Activated T-cell treated with anti-CD3 and anti-CD28 coated beads, Interleukin-2, amount 50 U/mL, for 72 hours (primary cell): ENCODE measurements around the gene SLC41A3. TPM values are rescaled to one million over a fixed set of nuclear protein-coding genes. Genes with fewer than 3 reads are reported as not detected.
A peak's percentile ranks its signal among the peaks of the same experiment; 100 is the strongest.

ENCODE experiments used
- ATAC-seq, 2 donors: fragments of 150-1000 bp; cut with Tn5 transposase; replicated peaks in 1 of 2; 2 replicates each; pipeline ENCODE4 v1.10.0; 2021; ENCODE audit warnings: moderate library complexity in 2 of 2, mild to moderate bottlenecking in 1 of 2
- DNase-seq, 2 donors: peaks; one replicate each; pipeline ENCODE4 v3.0.0; 2021 to 2022; ENCODE audit warnings: mixed read lengths in 1 of 2
- H3K27ac Mint-ChIP-seq: one replicate; pipeline ENCODE4 v1.8.0; 2022; ENCODE audit warnings: mild to moderate bottlenecking, moderate library complexity, mixed read lengths
- H3K27me3 Mint-ChIP-seq: one replicate; pipeline ENCODE4 v1.8.0; 2022; ENCODE audit warnings: low read depth, mixed read lengths
- H3K36me3 Mint-ChIP-seq, 2 donors: one replicate each; pipeline ENCODE4 v1.8.0; 2022; ENCODE audit warnings: mixed read lengths in 2 of 2, mild to moderate bottlenecking in 1 of 2; ENCODE audit not compliant: insufficient read depth in 2 of 2
- H3K4me1 Mint-ChIP-seq: one replicate; pipeline ENCODE4 v1.8.0; 2022; ENCODE audit warnings: low read depth, mixed read lengths
- H3K4me3 Mint-ChIP-seq, 2 donors: one replicate each; pipeline ENCODE4 v1.8.0; 2022; ENCODE audit warnings: mild to moderate bottlenecking in 2 of 2, mixed read lengths in 2 of 2, moderate library complexity in 2 of 2
- H3K9me3 Mint-ChIP-seq, 2 donors: one replicate each; pipeline ENCODE4 v1.8.0; 2022; ENCODE audit warnings: mixed read lengths in 2 of 2
- total RNA-seq, 2 donors: library from RNA; stranded (reverse); gene quantifications; one replicate each; pipeline ENCODE4 v1.2.3, GENCODE V29; 2022

SLC41A3 gene
- total RNA-seq = 10 to 100 TPM; 32.3 to 34.5 TPM

GRCh38 chr3:126083913-126084767 is at the start of gene SLC41A3:
TSS of gene SLC41A3 (minus strand) at chr3:126084124. CDS start at chr3:126068219, 15,905 bp downstream.
- Mint-ChIP-seq H3K27ac (peak within 1 kb of the TSS; percentile 99), H3K4me1 (peaks cover 24% of the 10 kb centered on the region), H3K9me3 (peaks cover 0 to 2% of the 10 kb centered on the region in 2 donors), H3K4me3 (peak within 1 kb of the TSS; percentile 97 to 98), H3K36me3 (peaks cover 3% of the 10 kb centered on the region in 2 donors), H3K27me3 (no peaks in the 10 kb centered on the region)
- DNase-seq = peak; percentile 92 to 93
- peak; percentile 95 to 96 for ATAC-seq

- H3K4me3 Mint-ChIP-seq = no peak overlapping the region
- no peaks in the 10 kb centered on the region for H3K27me3 Mint-ChIP-seq
- H3K9me3 Mint-ChIP-seq = no peaks in the 10 kb centered on the region
- H3K27ac Mint-ChIP-seq = no peak overlapping the region
- ATAC-seq (no peak), DNase-seq (no peak)
- no peaks in the 10 kb centered on the region for H3K36me3 Mint-ChIP-seq
- H3K4me1 Mint-ChIP-seq = no peaks in the 10 kb centered on the region
Observed at GRCh38 chr3:126133606-126134005, 49.7 kb upstream of the SLC41A3 start.

GRCh38 chr3:126132751-126133511 is 49.0 kb upstream of the SLC41A3 start:
- H3K36me3 Mint-ChIP-seq = no peaks in the 10 kb centered on the region
- no peak overlapping the region for H3K27ac Mint-ChIP-seq
- no peak overlapping the region for H3K4me3 Mint-ChIP-seq
- H3K27me3 Mint-ChIP-seq = no peaks in the 10 kb centered on the region
- no peaks in the 10 kb centered on the region for H3K9me3 Mint-ChIP-seq
- ATAC-seq (no peak), DNase-seq (no peak)
- no peaks in the 10 kb centered on the region for H3K4me1 Mint-ChIP-seq

GRCh38 chr3:126131881-126132750 is 48.2 kb upstream of the SLC41A3 start:
- DNase-seq = no peak
- H3K4me3 Mint-ChIP-seq = no peak overlapping the region
- no peaks in the 10 kb centered on the region for H3K27me3 Mint-ChIP-seq
- H3K4me1 Mint-ChIP-seq = no peaks in the 10 kb centered on the region
- no peaks in the 10 kb centered on the region for H3K36me3 Mint-ChIP-seq
- H3K27ac Mint-ChIP-seq = no peak overlapping the region
- ATAC-seq = no peak
- no peaks in the 10 kb centered on the region for H3K9me3 Mint-ChIP-seq

- H3K4me1 Mint-ChIP-seq = no peaks in the 10 kb centered on the region
- no peaks in the 10 kb centered on the region for H3K27me3 Mint-ChIP-seq
- no peak overlapping the region for H3K4me3 Mint-ChIP-seq
- H3K36me3 Mint-ChIP-seq = no peaks in the 10 kb centered on the region
- ATAC-seq (no peak), DNase-seq (no peak)
- no peaks in the 10 kb centered on the region for H3K9me3 Mint-ChIP-seq
- H3K27ac Mint-ChIP-seq = no peak overlapping the region
Observed at GRCh38 chr3:126130981-126131745, 47.2 kb upstream of the SLC41A3 start.

- ATAC-seq (no peak), DNase-seq (no peak)
- no peaks in the 10 kb centered on the region for H3K9me3 Mint-ChIP-seq
- no peaks in the 10 kb centered on the region for H3K36me3 Mint-ChIP-seq
- no peak overlapping the region for H3K27ac Mint-ChIP-seq
- no peaks in the 10 kb centered on the region for H3K27me3 Mint-ChIP-seq
- no peak overlapping the region for H3K4me3 Mint-ChIP-seq
- no peaks in the 10 kb centered on the region for H3K4me1 Mint-ChIP-seq
Observed at GRCh38 chr3:126130081-126130855, 46.3 kb upstream of the SLC41A3 start.

GRCh38 chr3:126129398-126129891 is 45.5 kb upstream of the SLC41A3 start:
- Mint-ChIP-seq H3K4me1 (no peaks in the 10 kb centered on the region), H3K27me3 (no peaks in the 10 kb centered on the region), H3K4me3 (no peak overlapping the region), H3K9me3 (no peaks in the 10 kb centered on the region), H3K27ac (no peak overlapping the region), H3K36me3 (no peaks in the 10 kb centered on the region)
- DNase-seq (no peak), ATAC-seq (no peak)

- Mint-ChIP-seq H3K9me3 (no peaks in the 10 kb centered on the region), H3K4me1 (no peaks in the 10 kb centered on the region), H3K27me3 (no peaks in the 10 kb centered on the region), H3K4me3 (no peak overlapping the region), H3K36me3 (no peaks in the 10 kb centered on the region), H3K27ac (no peak overlapping the region)
- ATAC-seq (no peak), DNase-seq (no peak)
Observed at GRCh38 chr3:126128504-126129397, 44.8 kb upstream of the SLC41A3 start.

GRCh38 chr3:126127904-126128303 is 44.0 kb upstream of the SLC41A3 start:
- Mint-ChIP-seq H3K36me3 (no peaks in the 10 kb centered on the region), H3K4me3 (no peak overlapping the region), H3K9me3 (no peaks in the 10 kb centered on the region), H3K4me1 (no peaks in the 10 kb centered on the region), H3K27ac (no peak overlapping the region), H3K27me3 (no peaks in the 10 kb centered on the region)
- ATAC-seq = no peak
- no peak for DNase-seq

GRCh38 chr3:126127452-126127851 is 43.5 kb upstream of the SLC41A3 start:
- Mint-ChIP-seq H3K27me3 (no peaks in the 10 kb centered on the region), H3K9me3 (no peaks in the 10 kb centered on the region), H3K4me1 (no peaks in the 10 kb centered on the region), H3K4me3 (no peak overlapping the region), H3K27ac (no peak overlapping the region), H3K36me3 (no peaks in the 10 kb centered on the region)
- ATAC-seq (no peak), DNase-seq (no peak)

GRCh38 chr3:126126811-126127431 is 43.0 kb upstream of the SLC41A3 start:
- DNase-seq (no peak), ATAC-seq (no peak)
- no peak overlapping the region for H3K27ac Mint-ChIP-seq
- no peaks in the 10 kb centered on the region for H3K36me3 Mint-ChIP-seq
- no peaks in the 10 kb centered on the region for H3K9me3 Mint-ChIP-seq
- no peak overlapping the region for H3K4me3 Mint-ChIP-seq
- no peaks in the 10 kb centered on the region for H3K4me1 Mint-ChIP-seq
- no peaks in the 10 kb centered on the region for H3K27me3 Mint-ChIP-seq
